OCI-LY7 (cell line): ENCODE measurements around the gene LAMA2. TPM values are rescaled to one million over a fixed set of nuclear protein-coding genes. Genes with fewer than 3 reads are reported as not detected.

Source experiments
- BruUV-seq: library from RNA; stranded (reverse); fragments of 400-500 nt; replicated peaks from 2 replicates; lab custom pipeline; 2021; lab: Mats Ljungman, UMichigan
- CTCF ChIA-PET: fragments of 300-600 bp; sonication (Branson Sonifier 250); formaldehyde crosslinking; loops from one replicate; lab custom pipeline; 2022; ENCODE audit warnings: antibody characterized with exemption; ENCODE audit not compliant: unreplicated experiment; lab: Charles Lee
- POLR2A ChIA-PET: fragments of 300-600 bp; sonication (Branson Sonifier 250); formaldehyde crosslinking; loops from one replicate; lab custom pipeline; 2022; ENCODE audit warnings: antibody characterized with exemption; lab: Charles Lee
- DNase-seq: peaks from one replicate; pipeline ENCODE4 v3.0.0-alpha.2; 2015; ENCODE audit warnings: low spot score
- H2AFZ ChIP-seq: fragments of 200-600 bp; sonication (generic), shearing (Covaris generic); 2 replicates; pipeline ENCODE4 v1.6.1; 2014; ENCODE audit warnings: mild to moderate bottlenecking, antibody characterized with exemption, low read length, moderate library complexity
- H3K27ac ChIP-seq: fragments of 200-600 bp; sonication (generic); 2 replicates; pipeline ENCODE4 v1.5.1; 2014; ENCODE audit warnings: mixed run types, low read depth, mild to moderate bottlenecking, moderate library complexity, low read length, inconsistent platforms; ENCODE audit not compliant: poor library complexity, severe bottlenecking
- H3K36me3 ChIP-seq: fragments of 200-600 bp; sonication (generic); 2 replicates; pipeline ENCODE4 v1.6.1; 2014; ENCODE audit warnings: mild to moderate bottlenecking, antibody characterized with exemption, low read length, moderate library complexity, mixed read lengths; ENCODE audit not compliant: insufficient read depth
- H3K4me1 ChIP-seq: fragments of 200-600 bp; sonication (generic); 2 replicates; pipeline ENCODE4 v1.5.1; 2014; ENCODE audit warnings: mild to moderate bottlenecking, low read length; ENCODE audit not compliant: insufficient read depth, poor library complexity, severe bottlenecking
- H3K4me2 ChIP-seq: fragments of 200-600 bp; sonication (generic); 2 replicates; pipeline ENCODE4 v1.6.1; 2014; ENCODE audit warnings: mild to moderate bottlenecking, low read length
- H3K4me3 ChIP-seq: fragments of 200-600 bp; sonication (generic); 2 replicates; pipeline ENCODE4 v1.5.1; 2014; ENCODE audit warnings: mild to moderate bottlenecking, low read depth, low read length; ENCODE audit not compliant: poor library complexity, severe bottlenecking
- H3K79me2 ChIP-seq: fragments of 200-600 bp; sonication (generic); 2 replicates; pipeline ENCODE4 v1.6.1; 2016; ENCODE audit warnings: low read depth, mild to moderate bottlenecking, low read length, moderate library complexity, mixed read lengths; ENCODE audit not compliant: insufficient read depth
- H3K9me2 ChIP-seq: fragments of 200-600 bp; sonication (generic); 2 replicates; pipeline ENCODE4 v1.6.1; 2016; ENCODE audit warnings: mild to moderate bottlenecking, low read length, mixed read lengths; ENCODE audit not compliant: insufficient read depth
- H3K9me3 ChIP-seq: fragments of 200-600 bp; sonication (generic); 2 replicates; pipeline ENCODE4 v1.6.1; 2014; ENCODE audit warnings: mild to moderate bottlenecking, mixed run types, low read length, mixed read lengths
- H4K20me1 ChIP-seq: fragments of 200-600 bp; sonication (generic); 2 replicates; pipeline ENCODE4 v1.6.1; 2014; ENCODE audit warnings: mild to moderate bottlenecking, antibody characterized with exemption, low read length, moderate library complexity, mixed read lengths; ENCODE audit not compliant: insufficient read depth
- CTCF ChIP-seq: fragments of 200-600 bp; sonication (generic); conservative IDR thresholded peaks from 2 replicates; pipeline ENCODE4 v1.5.1; 2014; ENCODE audit warnings: mild to moderate bottlenecking, antibody characterized with exemption, low read length, moderate library complexity, mixed read lengths
- EZH2phosphoT487 ChIP-seq: fragments of 200-600 bp; sonication (generic); IDR thresholded peaks from 2 replicates; pipeline ENCODE4 v1.6.1; 2018; ENCODE audit warnings: low read depth, borderline replicate concordance, mild to moderate bottlenecking, mixed run types, antibody characterized with exemption, low read length, moderate library complexity, mixed read lengths
- intact Hi-C: fragments of 100-400 bp; cut with micrococcal nuclease; formaldehyde crosslinking; loops from one replicate; pipeline ENCODE4 v1.10.0; 2022; ENCODE audit not compliant: unreplicated experiment
- total RNA-seq, 2 experiments: library from RNA; depleted of rRNA in 1 of 2; stranded (reverse); fragments of >200 nt in 1 of 2; shearing (Covaris generic) in 1 of 2; gene quantifications; 2 replicates each; pipeline ENCODE4 v1.2.3, GENCODE V29; 2014 to 2022

Gene LAMA2
- total RNA-seq, 2 experiments from 2014 or later, result not detected

DNA sequence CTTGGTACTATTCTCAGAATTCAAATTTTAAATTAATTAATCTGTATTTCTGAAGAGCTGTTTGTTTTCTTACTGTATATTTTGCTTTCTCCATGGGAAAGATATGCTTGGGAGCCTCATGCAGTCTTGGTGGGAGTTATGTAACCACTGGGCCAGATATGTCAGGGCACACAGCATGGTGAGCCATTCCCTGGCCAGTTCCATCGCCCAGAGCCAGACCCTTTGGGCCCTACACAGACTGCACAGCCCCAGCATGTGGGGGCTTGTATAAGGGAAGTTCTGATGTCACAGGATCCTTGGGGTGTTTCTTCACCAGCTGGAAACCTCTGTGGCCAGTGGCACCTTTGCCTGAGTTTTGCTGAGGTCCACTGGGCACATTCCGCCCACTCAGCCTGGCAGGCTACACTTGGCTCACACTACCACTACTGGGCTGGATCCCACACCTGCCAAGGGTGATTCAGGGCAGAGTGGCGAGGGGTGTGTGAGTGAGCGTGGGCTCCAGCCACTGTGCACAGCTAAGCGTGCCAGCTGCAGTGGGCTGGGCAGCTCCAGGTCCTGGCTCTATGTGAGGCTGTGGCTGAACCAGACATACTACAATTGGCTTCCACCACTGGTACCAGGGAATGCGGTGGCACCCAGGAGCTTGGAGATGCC lies 533.5 kb downstream of the LAMA2 start:
- Histone ChIP-seq H3K36me3 (no peaks in the 10 kb centered on the region), H3K4me2 (no peak overlapping the region), H3K9me2 (no peaks in the 10 kb centered on the region), H3K4me3 (no peak overlapping the region), H3K27ac (no peak overlapping the region), H4K20me1 (no peaks in the 10 kb centered on the region), H3K4me1 (no peaks in the 10 kb centered on the region), H3K79me2 (no peaks in the 10 kb centered on the region), H2AFZ (no peak overlapping the region), H3K9me3 (no peaks in the 10 kb centered on the region)
- intact Hi-C loops, result no loop called here
- no TSS peak for BruUV-seq
- POLR2A ChIA-PET, result interaction anchor here (1.0 kb wide), 1 partner anchor 65 kb away, joined by 3 read pairs; no protein-coding TSS in a partner anchor
- DNase-seq, result no peak
- CTCF ChIA-PET, result no interaction called here
- no peak for TF ChIP-seq CTCF
- TF ChIP-seq EZH2phosphoT487, result no peak

DNA sequence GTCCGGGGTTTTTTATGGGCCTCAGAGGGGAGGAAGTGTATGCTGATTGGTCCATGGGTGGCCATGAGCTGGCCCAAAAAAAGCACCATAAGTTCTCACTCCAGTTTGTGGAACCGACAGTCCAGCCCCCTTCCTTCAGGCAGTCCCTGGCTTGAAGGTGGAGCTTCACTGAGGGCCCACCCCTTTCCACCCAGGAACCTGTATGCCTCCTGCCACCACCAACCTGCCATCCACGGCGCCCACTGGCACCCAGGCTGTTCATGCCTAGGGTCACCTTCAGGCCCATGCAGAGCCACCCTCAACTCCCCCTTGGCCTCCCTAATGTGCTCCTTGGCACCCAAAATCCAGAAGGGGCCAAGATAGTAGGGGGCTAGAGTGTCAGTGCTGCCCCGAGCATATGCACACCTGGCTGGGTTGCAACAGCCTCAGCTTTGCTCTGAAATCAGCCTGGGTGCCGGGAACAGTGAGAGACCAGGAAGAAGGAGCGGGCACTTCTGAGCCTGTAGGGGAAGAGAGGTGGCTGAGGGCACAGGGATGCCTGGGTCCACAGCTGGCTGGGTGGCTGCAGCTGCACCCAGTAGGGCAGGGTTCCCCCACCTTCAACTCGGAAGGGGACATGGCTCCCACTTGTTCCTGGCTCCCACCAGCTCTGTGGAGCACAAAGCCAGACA lies 534.6 kb downstream of the LAMA2 start:
- H3K9me3 ChIP-seq, result no peaks in the 10 kb centered on the region
- no peaks in the 10 kb centered on the region for H3K79me2 ChIP-seq
- H3K4me2 ChIP-seq, result no peak overlapping the region
- no peak overlapping the region for H3K4me3 ChIP-seq
- POLR2A ChIA-PET, result no interaction called here
- H3K27ac ChIP-seq, result no peak overlapping the region
- no peaks in the 10 kb centered on the region for H3K4me1 ChIP-seq
- H4K20me1 ChIP-seq, result no peaks in the 10 kb centered on the region
- H3K9me2 ChIP-seq, result no peaks in the 10 kb centered on the region
- no peaks in the 10 kb centered on the region for H3K36me3 ChIP-seq
- BruUV-seq, result no TSS peak
- DNase-seq, result no peak
- CTCF ChIA-PET, result no interaction called here
- H2AFZ ChIP-seq, result no peak overlapping the region
- intact Hi-C loops, result no loop called here
- TF ChIP-seq EZH2phosphoT487 (no peak), CTCF (no peak)

- intact Hi-C loops, result no loop called here
- DNase-seq, result no peak
- no peaks in the 10 kb centered on the region for H3K4me1 ChIP-seq
- no peaks in the 10 kb centered on the region for H4K20me1 ChIP-seq
- BruUV-seq, result no TSS peak
- no peak overlapping the region for H2AFZ ChIP-seq
- H3K9me2 ChIP-seq, result no peaks in the 10 kb centered on the region
- ChIA-PET CTCF (no interaction called here), POLR2A (no interaction called here)
- H3K36me3 ChIP-seq, result no peaks in the 10 kb centered on the region
- no peaks in the 10 kb centered on the region for H3K79me2 ChIP-seq
- no peak overlapping the region for H3K4me3 ChIP-seq
- no peaks in the 10 kb centered on the region for H3K9me3 ChIP-seq
- no peak for TF ChIP-seq EZH2phosphoT487
- TF ChIP-seq CTCF, result no peak
- no peak overlapping the region for H3K27ac ChIP-seq
- H3K4me2 ChIP-seq, result no peak overlapping the region
Observed at GRCh38 chr6:129419324-129419723, 536.4 kb downstream of the LAMA2 start.
